Dermis lymphatic vessel endothelial cell (primary cell): ENCODE results near the gene NCR3LG1. TPM values are rescaled to one million over a fixed set of nuclear protein-coding genes. Genes with fewer than 3 reads are reported as not detected.

Source experiments
- total RNA-seq: library from RNA; depleted of rRNA; stranded (reverse); fragments of >200 nt; gene quantifications from 2 replicates; pipeline ENCODE4 v1.2.1, GENCODE V29; 2014

NCR3LG1 gene, protein sequence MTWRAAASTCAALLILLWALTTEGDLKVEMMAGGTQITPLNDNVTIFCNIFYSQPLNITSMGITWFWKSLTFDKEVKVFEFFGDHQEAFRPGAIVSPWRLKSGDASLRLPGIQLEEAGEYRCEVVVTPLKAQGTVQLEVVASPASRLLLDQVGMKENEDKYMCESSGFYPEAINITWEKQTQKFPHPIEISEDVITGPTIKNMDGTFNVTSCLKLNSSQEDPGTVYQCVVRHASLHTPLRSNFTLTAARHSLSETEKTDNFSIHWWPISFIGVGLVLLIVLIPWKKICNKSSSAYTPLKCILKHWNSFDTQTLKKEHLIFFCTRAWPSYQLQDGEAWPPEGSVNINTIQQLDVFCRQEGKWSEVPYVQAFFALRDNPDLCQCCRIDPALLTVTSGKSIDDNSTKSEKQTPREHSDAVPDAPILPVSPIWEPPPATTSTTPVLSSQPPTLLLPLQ
- total RNA-seq: 0.26 and 0.43 TPM in 2 replicates

DNA sequence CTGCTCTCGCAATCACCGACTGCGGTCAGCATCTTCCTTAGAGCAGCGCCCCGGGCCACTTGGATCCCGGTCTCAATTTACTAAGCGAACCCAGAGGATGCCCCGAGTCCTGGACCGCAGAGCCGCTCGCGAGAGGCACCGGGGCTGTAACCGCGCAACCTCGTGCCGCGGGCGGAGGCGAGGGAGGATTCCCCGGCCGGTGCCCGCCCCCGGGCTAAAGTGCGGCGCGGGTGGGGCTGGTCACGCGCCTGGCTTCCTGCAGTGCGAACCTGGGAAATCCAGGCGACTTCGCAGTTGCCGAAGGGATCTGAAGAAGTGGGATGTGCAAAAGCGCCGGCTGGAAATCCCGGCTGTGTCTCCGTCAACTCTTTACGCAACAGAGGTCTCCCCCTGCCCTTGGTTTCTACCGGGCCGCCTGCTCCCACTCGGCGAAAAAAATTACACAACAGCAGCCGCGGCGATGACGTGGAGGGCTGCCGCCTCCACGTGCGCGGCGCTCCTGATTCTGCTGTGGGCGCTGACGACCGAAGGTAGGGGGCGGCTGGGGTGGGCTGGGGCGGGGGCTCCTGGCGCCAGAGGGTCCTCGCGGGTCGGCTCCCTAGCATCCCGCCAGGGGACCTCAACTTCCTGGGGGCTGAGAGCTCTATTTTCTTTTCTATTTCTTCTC is at the start of gene NCR3LG1:
Gene NCR3LG1, plus strand, starts transcription at position 291 of the 667 bp plus-strand sequence. Its CDS starts 170 bp downstream, at position 461.

DNA sequence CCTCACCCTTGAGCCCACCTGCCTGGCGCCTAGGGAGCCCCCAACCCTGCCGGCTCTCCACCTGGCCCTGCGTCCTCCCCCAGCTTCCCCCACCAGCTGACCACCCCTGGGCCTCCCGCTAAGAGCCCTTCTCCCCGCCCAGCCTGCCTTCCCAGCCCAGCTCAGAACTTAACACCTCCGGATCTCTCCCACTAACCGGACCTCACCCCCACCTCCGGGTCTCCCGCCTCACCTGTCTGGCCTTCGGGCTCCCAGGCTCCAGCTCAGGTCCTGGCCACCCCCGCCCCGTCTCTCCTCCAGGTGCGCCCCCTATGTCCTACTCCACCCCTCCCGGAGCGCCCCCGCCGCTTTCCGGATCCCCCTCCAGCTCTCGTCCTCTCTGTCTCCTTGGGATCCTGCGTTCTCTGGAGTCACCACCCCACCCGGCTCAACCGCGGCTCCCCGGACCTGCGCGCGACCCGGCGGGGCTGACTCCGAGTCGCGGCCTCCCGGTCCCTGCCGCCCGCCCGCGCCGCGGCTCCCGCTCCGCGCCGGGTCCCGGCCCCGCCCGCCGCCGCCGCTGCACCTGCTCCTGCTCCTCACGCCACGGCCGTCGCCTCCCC is 37.1 kb downstream of the NCR3LG1 start, which contains the start of gene KCNJ11:
Gene KCNJ11, minus strand, starts transcription at position 51 of the 602 bp plus-strand sequence. CDS start 568 bp downstream, outside the sequence.

Other genes with a start within 250 kb of the NCR3LG1 start
- 36.1 and 58.9 TPM in 2 replicates for gene PIK3C2A, start 143.8 kb upstream of the NCR3LG1 start, total RNA-seq
- gene NUCB2, start 75.1 kb upstream of the NCR3LG1 start, total RNA-seq: 47.9 and 65.2 TPM in 2 replicates
- 0.65 and 1.1 TPM in 2 replicates for gene KCNJ11, start 36.9 kb downstream of the NCR3LG1 start, total RNA-seq
- gene ABCC8, start 125.0 kb downstream of the NCR3LG1 start, total RNA-seq: not detected in 2 replicates
- not detected in 2 replicates for gene USH1C, start 192.6 kb downstream of the NCR3LG1 start, total RNA-seq
- not detected in 2 replicates for gene OTOG, start 195.5 kb downstream of the NCR3LG1 start, total RNA-seq